NB4 (cell line): ENCODE measurements around the gene BTAF1.

Experiments used
- POLR2A ChIP-seq: IDR thresholded peaks from 2 replicates; pipeline ENCODE4 v1.6.1; 2011; ENCODE audit warnings: mild to moderate bottlenecking; ENCODE audit not compliant: insufficient read length; ENCODE audit errors: extremely low read depth
- TF ChIP-seq, protein P1 (sequence below): IDR thresholded peaks from one replicate; pipeline ENCODE4 v1.5.1; 2012; ENCODE audit warnings: low read depth, low read length

DNA sequence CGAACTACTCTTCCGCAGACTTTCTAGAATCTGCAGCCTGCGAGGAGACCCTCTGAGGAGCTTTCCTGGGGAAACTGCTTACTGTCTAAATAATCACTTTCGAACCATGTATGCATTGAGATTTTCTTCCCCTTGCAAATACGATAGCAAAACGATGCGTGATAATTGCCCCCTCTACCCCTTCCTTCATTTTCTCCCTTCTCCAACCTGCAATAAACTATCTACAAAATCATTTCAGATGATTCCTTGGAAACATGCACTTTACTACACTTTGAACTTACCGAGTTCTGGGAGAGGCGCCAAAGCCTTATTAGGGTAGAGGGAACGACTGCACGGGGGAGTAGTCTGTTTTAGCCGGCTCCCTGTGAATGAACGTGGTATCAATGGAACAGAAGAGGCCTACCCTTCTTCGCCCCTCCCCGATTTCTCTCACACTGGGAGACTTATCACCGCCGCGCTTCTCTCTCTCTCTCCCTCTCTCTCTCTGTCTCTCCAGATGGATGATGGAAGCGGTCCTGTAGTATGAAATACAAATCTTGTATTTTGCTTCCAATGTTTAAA is 14.4 kb upstream of the BTAF1 start, which contains the start of gene FGFBP3:
- TF ChIP-seq, protein P1, sequence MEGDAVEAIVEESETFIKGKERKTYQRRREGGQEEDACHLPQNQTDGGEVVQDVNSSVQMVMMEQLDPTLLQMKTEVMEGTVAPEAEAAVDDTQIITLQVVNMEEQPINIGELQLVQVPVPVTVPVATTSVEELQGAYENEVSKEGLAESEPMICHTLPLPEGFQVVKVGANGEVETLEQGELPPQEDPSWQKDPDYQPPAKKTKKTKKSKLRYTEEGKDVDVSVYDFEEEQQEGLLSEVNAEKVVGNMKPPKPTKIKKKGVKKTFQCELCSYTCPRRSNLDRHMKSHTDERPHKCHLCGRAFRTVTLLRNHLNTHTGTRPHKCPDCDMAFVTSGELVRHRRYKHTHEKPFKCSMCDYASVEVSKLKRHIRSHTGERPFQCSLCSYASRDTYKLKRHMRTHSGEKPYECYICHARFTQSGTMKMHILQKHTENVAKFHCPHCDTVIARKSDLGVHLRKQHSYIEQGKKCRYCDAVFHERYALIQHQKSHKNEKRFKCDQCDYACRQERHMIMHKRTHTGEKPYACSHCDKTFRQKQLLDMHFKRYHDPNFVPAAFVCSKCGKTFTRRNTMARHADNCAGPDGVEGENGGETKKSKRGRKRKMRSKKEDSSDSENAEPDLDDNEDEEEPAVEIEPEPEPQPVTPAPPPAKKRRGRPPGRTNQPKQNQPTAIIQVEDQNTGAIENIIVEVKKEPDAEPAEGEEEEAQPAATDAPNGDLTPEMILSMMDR: no peak
- TF ChIP-seq POLR2A: no peak
